ENCODE data around the gene SPTBN1. TPM values are rescaled to one million over a fixed set of nuclear protein-coding genes. Genes with fewer than 3 reads are reported as not detected.

Gene SPTBN1
- total and polyA plus RNA-seq, 9 of the 15 experiments (the other 6 are each of a cell fraction or from before 2014, with no cell fraction given) = 8.9 to 66.8 (median 31.4) TPM

DNA sequence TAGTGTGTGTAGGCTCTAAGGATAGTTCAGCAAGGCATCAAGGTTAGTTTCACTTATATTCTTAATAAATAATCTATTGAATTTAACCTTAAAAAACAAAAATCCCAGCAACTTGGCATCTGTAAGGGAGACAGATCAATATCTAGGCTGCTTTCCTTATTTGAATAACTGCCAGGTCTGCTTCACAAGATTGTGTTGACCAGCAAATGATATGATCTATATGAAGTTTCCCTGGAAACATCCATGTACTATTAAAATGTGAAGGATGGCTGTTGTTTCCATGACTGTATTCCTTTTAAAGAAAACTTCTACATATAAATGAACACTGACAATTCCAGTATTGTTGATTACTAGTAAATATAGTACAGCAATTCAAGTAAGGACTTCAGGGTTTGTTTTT is 109.4 kb downstream of the SPTBN1 start:
- no peaks in the 10 kb centered on the region for H4K20me1 ChIP-seq (replicated peaks; ENCODE audit: control insufficient read depth, insufficient read depth, low read length)
- H3K4me2 ChIP-seq (ENCODE audit: insufficient read depth, low read length) = no peak overlapping the region
- ATAC-seq (no peak), DNase-seq (ENCODE audit: extremely low read depth in 1 of 4, low spot score in 3 of 4) (no peak), FAIRE-seq (no peak)
- ChIA-PET CTCF (ENCODE audit: low intra/inter-chr PET ratio) (no interaction called here), POLR2A (interaction anchor here (1.0 to 2.2 kb wide), 3 partner anchors 9 to 16 kb away, joined by 3 to 5 read pairs (median 3); no protein-coding TSS in a partner anchor)
- in situ Hi-C loops (cut with MboI) (no loop called here), intact Hi-C loops (cut with micrococcal nuclease) (no loop called here)
- H3K4me1 ChIP-seq (replicated peaks in 1 of 2; ENCODE audit: control insufficient read depth in 2 of 2, insufficient read depth in 2 of 2, low read length in 2 of 2) = peaks cover 12 to 41% of the 10 kb centered on the region in 2 experiments
- peaks cover 3% of the 10 kb centered on the region for H3K9me1 ChIP-seq (ENCODE audit: control insufficient read depth, insufficient read depth, low read length)
- H3K36me3 ChIP-seq (ENCODE audit: control insufficient read depth, insufficient read depth, low read length) = 0 out of 3 replicates have a peak, but pooled peaks cover 2% of the 10 kb centered on the region
- H3K4me3 ChIP-seq = no peak overlapping the region
- no peaks in the 10 kb centered on the region for H3K9me3 ChIP-seq (replicated peaks; ENCODE audit: control insufficient read depth, insufficient read depth, low read depth, low read length)
- no TSS peak for BruUV-seq (replicated peaks)
- TF ChIP-seq RFX1 (IDR thresholded peaks at IDR 0.05) (0 out of 2 replicates have a peak, but pooled peaks have one; percentile 18), EP300 (IDR thresholded peaks at IDR 0.05; ENCODE audit: low read length) (peak; percentile 63)
- TF ChIP-seq, protein P1, sequence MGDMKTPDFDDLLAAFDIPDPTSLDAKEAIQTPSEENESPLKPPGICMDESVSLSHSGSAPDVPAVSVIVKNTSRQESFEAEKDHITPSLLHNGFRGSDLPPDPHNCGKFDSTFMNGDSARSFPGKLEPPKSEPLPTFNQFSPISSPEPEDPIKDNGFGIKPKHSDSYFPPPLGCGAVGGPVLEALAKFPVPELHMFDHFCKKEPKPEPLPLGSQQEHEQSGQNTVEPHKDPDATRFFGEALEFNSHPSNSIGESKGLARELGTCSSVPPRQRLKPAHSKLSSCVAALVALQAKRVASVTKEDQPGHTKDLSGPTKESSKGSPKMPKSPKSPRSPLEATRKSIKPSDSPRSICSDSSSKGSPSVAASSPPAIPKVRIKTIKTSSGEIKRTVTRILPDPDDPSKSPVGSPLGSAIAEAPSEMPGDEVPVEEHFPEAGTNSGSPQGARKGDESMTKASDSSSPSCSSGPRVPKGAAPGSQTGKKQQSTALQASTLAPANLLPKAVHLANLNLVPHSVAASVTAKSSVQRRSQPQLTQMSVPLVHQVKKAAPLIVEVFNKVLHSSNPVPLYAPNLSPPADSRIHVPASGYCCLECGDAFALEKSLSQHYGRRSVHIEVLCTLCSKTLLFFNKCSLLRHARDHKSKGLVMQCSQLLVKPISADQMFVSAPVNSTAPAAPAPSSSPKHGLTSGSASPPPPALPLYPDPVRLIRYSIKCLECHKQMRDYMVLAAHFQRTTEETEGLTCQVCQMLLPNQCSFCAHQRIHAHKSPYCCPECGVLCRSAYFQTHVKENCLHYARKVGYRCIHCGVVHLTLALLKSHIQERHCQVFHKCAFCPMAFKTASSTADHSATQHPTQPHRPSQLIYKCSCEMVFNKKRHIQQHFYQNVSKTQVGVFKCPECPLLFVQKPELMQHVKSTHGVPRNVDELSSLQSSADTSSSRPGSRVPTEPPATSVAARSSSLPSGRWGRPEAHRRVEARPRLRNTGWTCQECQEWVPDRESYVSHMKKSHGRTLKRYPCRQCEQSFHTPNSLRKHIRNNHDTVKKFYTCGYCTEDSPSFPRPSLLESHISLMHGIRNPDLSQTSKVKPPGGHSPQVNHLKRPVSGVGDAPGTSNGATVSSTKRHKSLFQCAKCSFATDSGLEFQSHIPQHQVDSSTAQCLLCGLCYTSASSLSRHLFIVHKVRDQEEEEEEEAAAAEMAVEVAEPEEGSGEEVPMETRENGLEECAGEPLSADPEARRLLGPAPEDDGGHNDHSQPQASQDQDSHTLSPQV (IDR thresholded peaks at IDR 0.05) = no peak
- no peak overlapping the region for H2AFZ ChIP-seq (ENCODE audit: low read depth, low read length)
- no peaks in the 10 kb centered on the region for H3K27me3 ChIP-seq (ENCODE audit: control insufficient read depth in 2 of 2, insufficient read depth in 2 of 2, low read length in 2 of 2)
- H3K79me2 ChIP-seq (ENCODE audit: control insufficient read depth, insufficient read depth, low read length) = peaks cover 80% of the 10 kb centered on the region
- H3K9ac ChIP-seq (ENCODE audit: insufficient read depth in 1 of 2, low read depth in 2 of 2, low read length in 2 of 2) = no peak overlapping the region
- H3K27ac ChIP-seq (ENCODE audit: extremely low read depth, low read depth, low read length) = no peak overlapping the region

Data from K562 (cell line).